Retina (tissue), 1 donor: ENCODE results near the gene CARNS1.

Source experiments
- DNase-seq: peaks from one replicate; pipeline ENCODE4 v3.0.0-alpha.2; 2016

CARNS1 gene

GRCh38 chr11:67429722-67430121 is 14.2 kb downstream of the CARNS1 start:
- no peak for DNase-seq

- no peak for DNase-seq
These were observed 16.1 kb downstream of the CARNS1 start for GRCh38 chr11:67431346-67432249.

GRCh38 chr11:67432655-67433349 is 17.3 kb downstream of the CARNS1 start:
- DNase-seq, result no peak

GRCh38 chr11:67433536-67434394 is 18.3 kb downstream of the CARNS1 start:
- no peak for DNase-seq

- DNase-seq, result no peak
These were observed 19.0 kb downstream of the CARNS1 start for GRCh38 chr11:67434395-67434881.

- DNase-seq, result no peak
These were observed 19.7 kb downstream of the CARNS1 start for GRCh38 chr11:67435031-67435726.

- no peak for DNase-seq
These were observed 20.4 kb downstream of the CARNS1 start for GRCh38 chr11:67435727-67436458.

DNA sequence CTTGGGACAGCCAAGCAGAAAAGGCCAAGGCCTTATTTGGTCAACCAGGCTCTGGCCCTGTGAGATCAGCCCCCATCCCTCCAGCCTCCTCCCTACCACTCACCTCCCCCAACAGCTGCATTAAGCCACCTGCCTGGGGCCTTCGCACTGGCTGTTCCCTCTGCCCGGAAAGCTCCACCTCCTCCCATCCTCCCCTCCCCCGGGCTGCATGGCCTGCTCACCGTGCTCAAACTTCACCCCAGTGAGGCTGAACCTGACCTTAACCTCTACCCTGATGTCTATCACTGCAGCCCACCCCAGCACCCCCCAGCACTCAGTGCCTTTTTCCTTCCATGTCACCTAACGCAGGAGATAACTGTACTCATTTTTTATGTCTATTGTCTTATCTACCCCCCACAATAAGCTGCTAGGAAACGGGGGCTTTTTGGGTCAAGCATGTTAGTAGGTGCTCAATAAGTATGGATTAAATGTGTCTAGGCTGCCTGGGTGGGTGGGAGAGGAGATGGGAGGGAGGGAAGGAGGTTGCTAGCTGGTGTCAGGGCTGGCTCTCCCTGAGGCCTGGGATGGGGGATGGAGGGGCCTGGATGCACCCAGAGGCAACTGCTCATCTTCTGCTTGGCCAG is 21.1 kb downstream of the CARNS1 start:
- no peak for DNase-seq

- no peak for DNase-seq
These were observed 21.8 kb downstream of the CARNS1 start, which contains the start of gene PTPRCAP for GRCh38 chr11:67437082-67437808. Gene PTPRCAP (minus strand): TSS chr11:67437682. CDS start chr11:67437619, 63 bp downstream.

DNA sequence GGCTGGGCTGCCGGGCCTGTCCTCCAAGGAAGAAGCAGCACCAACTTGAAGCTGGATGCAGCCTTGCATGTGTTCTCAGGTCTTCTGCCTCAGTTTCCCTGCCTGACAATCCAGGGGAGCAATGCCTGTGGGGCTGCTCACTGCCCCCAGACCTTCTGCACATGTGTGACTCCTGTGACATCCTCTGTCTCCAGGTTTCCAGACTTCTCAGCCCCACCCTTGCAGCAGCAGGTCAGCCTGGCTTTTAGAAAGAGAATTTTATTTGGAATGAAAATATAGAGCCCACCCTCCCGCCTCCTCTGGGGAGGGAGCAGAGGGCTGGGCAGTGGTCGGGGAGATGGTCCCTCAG is 22.3 kb downstream of the CARNS1 start:
- DNase-seq, result no peak

- DNase-seq, result no peak
These were observed 22.9 kb downstream of the CARNS1 start for GRCh38 chr11:67438158-67438902.

GRCh38 chr11:67439321-67440228 is 24.1 kb downstream of the CARNS1 start:
- no peak for DNase-seq

GRCh38 chr11:67440229-67441097 is 25.0 kb downstream of the CARNS1 start:
- DNase-seq, result no peak

GRCh38 chr11:67441098-67441563 is 25.7 kb downstream of the CARNS1 start:
- DNase-seq, result no peak

- no peak for DNase-seq
These were observed 26.4 kb downstream of the CARNS1 start for GRCh38 chr11:67441731-67442351.

- DNase-seq, result peak; percentile 41
These were observed 27.3 kb downstream of the CARNS1 start for GRCh38 chr11:67442504-67443404.
